MM.1S (cell line): Measurements from ENCODE around the gene EPB41L1.

Source experiments
- EZH2 ChIP-seq: fragments of 300-600 bp; sonication (generic); optimal IDR thresholded peaks from 2 replicates; pipeline ENCODE3; 2017; ENCODE audit warnings: low read depth, mild to moderate bottlenecking, antibody characterized with exemption, low read length, mixed read lengths
- EZH2phosphoT487 ChIP-seq: fragments of 300-600 bp; sonication (generic); IDR thresholded peaks from 2 replicates; pipeline ENCODE4 v1.6.1; 2018; ENCODE audit warnings: antibody characterized with exemption, low read length
- TF ChIP-seq, protein P1 (sequence below): fragments of 300-600 bp; sonication (generic); IDR thresholded peaks from 2 replicates; pipeline ENCODE4 v1.5.1; 2016; ENCODE audit warnings: antibody characterized with exemption, low read length, mixed read lengths

DNA sequence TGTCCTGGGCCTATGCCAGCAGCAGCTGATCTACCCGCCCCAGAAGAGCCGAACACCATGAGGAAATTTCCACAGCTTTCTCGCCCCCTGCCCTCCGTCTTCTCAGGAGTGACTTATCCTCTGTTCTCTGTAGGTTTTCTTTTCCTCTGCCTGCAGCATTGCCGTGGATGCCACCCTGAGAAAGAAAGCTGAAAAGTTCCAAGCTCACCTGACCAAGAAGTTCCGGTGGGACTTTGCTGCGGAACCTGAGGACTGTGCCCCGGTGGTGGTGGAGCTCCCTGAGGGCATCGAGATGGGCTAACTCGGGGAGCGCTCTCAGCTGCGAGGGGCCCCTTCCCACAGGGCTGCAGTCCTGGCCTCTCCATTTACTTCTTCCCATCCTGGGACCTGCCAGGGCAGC is 100.9 kb downstream of the EPB41L1 start:
- no peak for TF ChIP-seq EZH2
- TF ChIP-seq, protein P1, sequence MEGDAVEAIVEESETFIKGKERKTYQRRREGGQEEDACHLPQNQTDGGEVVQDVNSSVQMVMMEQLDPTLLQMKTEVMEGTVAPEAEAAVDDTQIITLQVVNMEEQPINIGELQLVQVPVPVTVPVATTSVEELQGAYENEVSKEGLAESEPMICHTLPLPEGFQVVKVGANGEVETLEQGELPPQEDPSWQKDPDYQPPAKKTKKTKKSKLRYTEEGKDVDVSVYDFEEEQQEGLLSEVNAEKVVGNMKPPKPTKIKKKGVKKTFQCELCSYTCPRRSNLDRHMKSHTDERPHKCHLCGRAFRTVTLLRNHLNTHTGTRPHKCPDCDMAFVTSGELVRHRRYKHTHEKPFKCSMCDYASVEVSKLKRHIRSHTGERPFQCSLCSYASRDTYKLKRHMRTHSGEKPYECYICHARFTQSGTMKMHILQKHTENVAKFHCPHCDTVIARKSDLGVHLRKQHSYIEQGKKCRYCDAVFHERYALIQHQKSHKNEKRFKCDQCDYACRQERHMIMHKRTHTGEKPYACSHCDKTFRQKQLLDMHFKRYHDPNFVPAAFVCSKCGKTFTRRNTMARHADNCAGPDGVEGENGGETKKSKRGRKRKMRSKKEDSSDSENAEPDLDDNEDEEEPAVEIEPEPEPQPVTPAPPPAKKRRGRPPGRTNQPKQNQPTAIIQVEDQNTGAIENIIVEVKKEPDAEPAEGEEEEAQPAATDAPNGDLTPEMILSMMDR, result no peak
- TF ChIP-seq EZH2phosphoT487, result no peak
